ENCODE data around the gene GATB. TPM values are rescaled to one million over a fixed set of nuclear protein-coding genes. Genes with fewer than 3 reads are reported as not detected.

The GATB gene
- total RNA-seq, 1 experiment from 2014 or later = 21.2 TPM

DNA sequence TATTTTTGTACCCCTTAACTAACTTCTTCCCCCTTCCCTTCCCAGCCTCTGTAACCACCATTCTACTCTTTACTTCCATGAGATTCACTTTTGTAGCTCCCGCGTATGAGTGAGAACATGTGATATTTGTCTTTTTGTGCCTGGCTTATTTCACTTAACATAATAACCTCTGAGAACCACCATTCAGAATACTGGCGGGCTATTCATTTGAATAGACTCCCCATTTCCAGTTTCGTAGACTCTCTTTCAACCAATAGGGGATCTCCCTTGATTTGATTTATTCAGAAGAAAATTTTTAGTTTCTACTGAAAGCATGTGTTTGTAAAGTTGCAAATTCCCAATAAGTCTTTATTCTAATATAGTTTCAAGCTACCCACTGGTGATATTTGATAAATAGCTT is 117.2 kb downstream of the GATB start:
- Histone ChIP-seq H3K14ac (ENCODE audit: insufficient read depth, low read length) (no peak overlapping the region), H2BK15ac (ENCODE audit: low read depth, low read length) (no peak overlapping the region), H4K91ac (ENCODE audit: insufficient read length, low read depth, low read length) (no peak overlapping the region), H3K79me1 (ENCODE audit: insufficient read depth, low read depth, low read length, poor library complexity, severe bottlenecking) (no peaks in the 10 kb centered on the region), H3K4ac (ENCODE audit: low read depth, low read length) (no peak overlapping the region), H3K56ac (ENCODE audit: insufficient read length, low read depth, low read length) (no peak overlapping the region), H3K4me2 (ENCODE audit: insufficient read depth, insufficient read length, low read length) (no peak overlapping the region), H2BK12ac (ENCODE audit: insufficient read length, low read depth, low read length) (no peak overlapping the region), H3K4me1 (ENCODE audit: insufficient read depth, low read length) (no peaks in the 10 kb centered on the region), H2BK120ac (ENCODE audit: low read depth, low read length, poor library complexity, severe bottlenecking) (no peak overlapping the region), H3K27me3 (ENCODE audit: insufficient read depth, low read length) (no peaks in the 10 kb centered on the region), H3K9me3 (ENCODE audit: control insufficient read depth, low read depth, low read length) (no peaks in the 10 kb centered on the region), H4K8ac (replicated peaks; ENCODE audit: insufficient read length, low read depth, low read length) (no peak overlapping the region), H3K27ac (ENCODE audit: insufficient read length, low read depth, low read length) (no peak overlapping the region), H2BK20ac (ENCODE audit: low read depth, low read length, poor library complexity, severe bottlenecking) (no peak overlapping the region), H3K23ac (ENCODE audit: insufficient read length, low read depth, low read length) (no peak overlapping the region), H2AK5ac (ENCODE audit: insufficient read length, low read length) (no peak overlapping the region), H2BK5ac (ENCODE audit: insufficient read length, low read length) (no peak overlapping the region), H3K79me2 (ENCODE audit: insufficient read depth, low read length) (no peaks in the 10 kb centered on the region), H3K18ac (ENCODE audit: insufficient read length, low read depth, low read length) (no peak overlapping the region), H3K9ac (ENCODE audit: extremely low read depth, insufficient read length, low read length) (no peak overlapping the region), H3K23me2 (ENCODE audit: insufficient read length, low read depth, low read length, poor library complexity, severe bottlenecking) (no peaks in the 10 kb centered on the region), H2AFZ (ENCODE audit: low read length) (no peak overlapping the region), H4K5ac (ENCODE audit: insufficient read length, low read depth, low read length) (no peak overlapping the region), H4K20me1 (ENCODE audit: control insufficient read depth, insufficient read depth, insufficient read length) (no peaks in the 10 kb centered on the region), H3T11ph (ENCODE audit: low read length) (no peak overlapping the region)
- no CpG with 5 or more reads among the region's 4 CpGs for WGBS (ENCODE audit: extremely low coverage, insufficient read length, low lambda C conversion rate)
- DNase-seq = no peak
- H3K27ac Mint-ChIP-seq = no peak overlapping the region
- H3K27me3 Mint-ChIP-seq (ENCODE audit: low read depth) = no peaks in the 10 kb centered on the region
- peaks cover 0 to 4% (median 2%) of the 10 kb centered on the region in 3 experiments; a peak in 4 of 7 replicates for H3K36me3 Mint-ChIP-seq (ENCODE audit: insufficient read depth in 1 of 3, low read depth in 3 of 3)
- H3K4me3 Mint-ChIP-seq = no peak overlapping the region
- no peaks in the 10 kb centered on the region for H3K9me3 Mint-ChIP-seq
- TF ChIP-seq, protein P1, sequence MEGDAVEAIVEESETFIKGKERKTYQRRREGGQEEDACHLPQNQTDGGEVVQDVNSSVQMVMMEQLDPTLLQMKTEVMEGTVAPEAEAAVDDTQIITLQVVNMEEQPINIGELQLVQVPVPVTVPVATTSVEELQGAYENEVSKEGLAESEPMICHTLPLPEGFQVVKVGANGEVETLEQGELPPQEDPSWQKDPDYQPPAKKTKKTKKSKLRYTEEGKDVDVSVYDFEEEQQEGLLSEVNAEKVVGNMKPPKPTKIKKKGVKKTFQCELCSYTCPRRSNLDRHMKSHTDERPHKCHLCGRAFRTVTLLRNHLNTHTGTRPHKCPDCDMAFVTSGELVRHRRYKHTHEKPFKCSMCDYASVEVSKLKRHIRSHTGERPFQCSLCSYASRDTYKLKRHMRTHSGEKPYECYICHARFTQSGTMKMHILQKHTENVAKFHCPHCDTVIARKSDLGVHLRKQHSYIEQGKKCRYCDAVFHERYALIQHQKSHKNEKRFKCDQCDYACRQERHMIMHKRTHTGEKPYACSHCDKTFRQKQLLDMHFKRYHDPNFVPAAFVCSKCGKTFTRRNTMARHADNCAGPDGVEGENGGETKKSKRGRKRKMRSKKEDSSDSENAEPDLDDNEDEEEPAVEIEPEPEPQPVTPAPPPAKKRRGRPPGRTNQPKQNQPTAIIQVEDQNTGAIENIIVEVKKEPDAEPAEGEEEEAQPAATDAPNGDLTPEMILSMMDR (conservative IDR thresholded peaks at IDR 0.05) = no peak
- peaks cover 20 to 30% of the 10 kb centered on the region in 2 experiments for H3K4me1 Mint-ChIP-seq

Measured in H9 (cell line).